G401 (cell line): ENCODE measurements around the gene CACNB1. TPM values are rescaled to one million over a fixed set of nuclear protein-coding genes. Genes with fewer than 3 reads are reported as not detected.
"Not testable (repeated sequence)": the region's sequence is repeated elsewhere in the genome, so short reads cannot be mapped to it uniquely, and the experiment has no call there.

ENCODE experiments used
- DNase-seq: peaks from one replicate; pipeline ENCODE4 v3.0.0-alpha.2; 2015; ENCODE audit warnings: low spot score
- in situ Hi-C: cut with HindIII; loops from 2 replicates; pipeline ENCODE4 v1.10.0; 2016; ENCODE audit warnings: low sequenced_read_pairs, mixed read lengths
- total RNA-seq: library from RNA; depleted of rRNA; stranded (reverse); fragments of >200 nt; shearing (Covaris generic); gene quantifications from 2 replicates; pipeline ENCODE4 v1.2.3, GENCODE V29; 2014

CACNB1 gene
- total RNA-seq, 1 experiment from 2014 or later, result 6.4 TPM

DNA sequence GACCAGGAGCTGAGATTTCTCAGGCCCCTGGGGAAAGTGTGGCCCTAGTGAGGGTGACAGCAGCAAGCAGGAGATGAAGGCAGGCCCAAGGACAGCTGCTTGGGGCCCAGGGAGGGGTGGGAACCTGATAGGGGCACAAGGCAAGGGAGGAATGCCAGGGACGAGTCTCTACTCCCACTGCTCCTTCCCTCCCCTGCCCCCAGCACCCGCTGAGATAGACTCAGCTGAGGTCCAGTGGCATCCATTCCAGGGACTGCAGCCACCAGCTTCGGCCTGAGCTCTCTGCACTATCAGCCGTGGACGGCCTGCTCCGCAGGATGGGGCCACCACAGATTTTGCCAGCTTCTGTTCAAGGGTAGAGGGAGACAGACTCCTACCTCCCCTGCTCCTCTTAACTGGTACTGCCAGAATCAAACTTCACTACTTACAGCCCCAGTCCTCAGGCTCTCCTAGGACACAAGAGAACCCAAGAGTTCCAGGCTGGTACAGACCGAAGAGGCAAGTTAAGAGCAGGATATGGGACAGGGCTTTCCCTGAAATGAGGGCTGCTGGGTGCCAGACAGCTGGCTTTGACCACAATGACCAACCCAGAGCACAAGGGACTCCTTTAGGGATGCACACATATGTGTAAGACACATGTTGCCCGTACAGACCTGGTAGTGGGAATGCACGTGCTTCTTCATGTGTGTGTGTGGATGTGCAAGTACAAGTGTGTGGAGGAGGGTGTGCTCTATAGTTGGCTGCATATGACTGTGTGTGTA lies 5.5 kb downstream of the CACNB1 start:
- in situ Hi-C loops, result loop anchor here (25.0 kb wide), 1 partner anchor 130 kb away; no protein-coding TSS in a partner anchor

DNA sequence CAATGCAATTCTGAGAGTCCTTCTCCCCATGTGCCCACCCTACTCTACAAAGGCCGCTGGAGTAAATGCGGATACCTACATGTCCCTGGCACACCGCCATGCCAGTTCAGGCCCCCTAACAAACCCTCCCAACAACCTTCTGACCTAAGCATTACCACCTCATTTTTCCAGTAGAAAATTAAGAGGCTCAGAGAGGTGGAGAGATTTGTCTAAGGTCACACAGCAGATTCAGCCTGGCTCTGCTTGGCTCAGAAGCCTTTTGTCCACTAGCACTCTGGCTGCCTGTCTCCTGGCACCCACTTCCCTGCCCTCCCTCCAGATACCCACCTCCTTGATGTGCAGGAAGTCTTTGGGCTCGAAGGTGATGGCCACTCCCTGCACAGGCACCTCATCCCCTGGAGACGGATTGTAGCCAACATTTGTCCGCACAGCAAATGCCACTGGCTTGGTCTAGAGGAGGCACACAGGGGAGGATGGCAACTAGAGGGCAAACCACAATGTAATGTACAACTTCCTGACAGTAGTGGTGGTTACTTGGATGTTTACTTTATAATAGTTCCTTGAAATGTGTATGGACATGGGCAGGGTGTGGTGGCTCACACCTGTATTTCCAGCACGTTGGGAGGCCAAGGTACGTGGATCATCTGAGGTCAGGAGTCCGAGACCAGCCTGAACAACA lies 10.2 kb downstream of the CACNB1 start:
- DNase-seq, result no peak
- in situ Hi-C loops, result loop anchor here (25.0 kb wide), 1 partner anchor 125 kb away; no protein-coding TSS in a partner anchor

More for the DNA sequence above, 5.5 kb downstream of the CACNB1 start:
- DNase-seq, result no peak

DNA sequence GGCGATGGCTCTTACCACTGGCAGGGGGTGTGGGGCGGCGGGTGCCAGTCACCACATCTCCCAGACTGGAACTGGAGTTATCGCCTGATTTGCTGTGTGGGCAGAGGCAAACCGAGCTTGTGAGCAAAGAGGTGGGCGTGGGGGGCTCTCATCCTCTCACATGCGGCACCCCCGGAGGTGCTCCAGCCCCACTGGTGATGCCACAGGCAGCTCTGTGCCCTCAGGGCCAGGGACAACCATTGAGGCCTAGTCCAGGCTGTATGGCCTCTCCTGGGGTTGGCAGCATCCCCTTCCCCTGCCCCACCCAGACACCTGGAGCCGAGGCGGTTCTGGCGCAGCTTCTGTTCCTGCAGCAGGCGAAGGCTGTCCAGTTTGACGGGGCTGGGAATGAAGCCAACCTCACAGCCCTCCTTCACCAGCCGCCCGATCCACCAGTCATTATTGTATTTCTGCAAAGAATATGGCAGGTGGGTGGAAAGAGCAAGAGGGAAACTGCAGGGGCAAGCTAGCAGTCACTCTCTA lies 10.9 kb downstream of the CACNB1 start:
- in situ Hi-C loops, result loop anchor here (25.0 kb wide), 1 partner anchor 124 kb away; no protein-coding TSS in a partner anchor
- no peak for DNase-seq

DNA sequence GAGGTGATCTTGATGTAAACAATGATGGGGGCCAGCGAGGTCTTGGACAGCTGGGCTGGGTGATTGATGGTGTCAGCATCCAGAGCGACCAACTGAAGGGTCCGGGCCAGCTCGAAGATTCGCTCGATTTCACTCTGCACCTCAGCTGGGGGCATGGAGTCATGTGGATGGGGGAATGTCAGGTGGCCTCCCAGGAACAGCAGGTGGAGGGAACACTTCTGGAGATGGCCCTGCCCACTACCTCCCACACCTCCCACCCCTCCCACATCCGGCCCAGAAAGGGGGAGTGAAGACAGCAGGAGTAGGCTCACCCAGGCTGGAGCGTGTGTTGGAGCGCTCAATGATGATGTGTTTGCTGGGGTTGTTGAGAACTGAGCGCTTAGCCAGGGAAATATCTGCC lies 13.7 kb downstream of the CACNB1 start:
- DNase-seq, result no peak
- in situ Hi-C loops, result loop anchor here (25.0 kb wide), 1 partner anchor 121 kb away; no protein-coding TSS in a partner anchor

DNA sequence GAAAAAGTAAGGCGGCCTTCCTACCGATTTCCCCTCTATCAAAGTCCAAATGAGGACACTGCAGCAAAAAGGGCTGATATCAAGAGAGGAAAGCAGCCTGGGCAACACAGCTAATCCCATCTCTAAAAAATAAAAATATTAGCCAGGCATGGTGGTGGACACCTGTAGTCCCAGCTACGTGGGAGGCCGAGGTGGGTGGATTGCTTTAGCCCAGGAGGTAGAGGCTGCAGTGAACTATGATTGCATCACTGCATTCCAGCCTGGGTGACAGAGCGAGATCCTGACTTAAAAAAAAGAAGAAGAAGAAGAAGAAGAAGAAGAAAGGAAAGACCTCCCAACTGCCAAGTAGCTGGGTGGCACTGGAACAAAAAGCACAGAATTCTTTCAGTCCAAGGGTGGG lies 14.4 kb downstream of the CACNB1 start:
- DNase-seq, result no peak
- in situ Hi-C loops, result loop anchor here (25.0 kb wide), 1 partner anchor 121 kb away; no protein-coding TSS in a partner anchor

DNA sequence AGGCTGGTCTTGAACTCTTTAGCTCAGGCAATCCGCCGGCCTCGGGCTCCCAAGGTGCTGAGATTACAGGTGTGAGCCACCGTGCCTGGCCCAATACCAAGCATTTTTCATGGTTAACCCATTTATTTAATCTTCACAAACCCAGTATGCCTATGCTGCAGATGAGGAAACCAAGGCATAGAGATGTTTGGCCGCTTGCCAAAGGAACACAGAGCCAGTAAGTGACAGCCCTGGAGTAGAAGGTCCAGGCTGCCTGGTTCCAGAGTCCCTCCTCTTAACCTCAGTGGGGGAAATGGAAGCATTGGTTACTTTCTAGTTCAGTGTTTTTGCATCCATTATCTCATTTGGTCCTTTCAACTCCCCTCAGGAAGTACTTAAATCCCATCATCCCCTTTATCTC lies 16.2 kb downstream of the CACNB1 start:
- in situ Hi-C loops, result loop anchor here (25.0 kb wide), 1 partner anchor 119 kb away; no protein-coding TSS in a partner anchor
- no peak for DNase-seq

DNA sequence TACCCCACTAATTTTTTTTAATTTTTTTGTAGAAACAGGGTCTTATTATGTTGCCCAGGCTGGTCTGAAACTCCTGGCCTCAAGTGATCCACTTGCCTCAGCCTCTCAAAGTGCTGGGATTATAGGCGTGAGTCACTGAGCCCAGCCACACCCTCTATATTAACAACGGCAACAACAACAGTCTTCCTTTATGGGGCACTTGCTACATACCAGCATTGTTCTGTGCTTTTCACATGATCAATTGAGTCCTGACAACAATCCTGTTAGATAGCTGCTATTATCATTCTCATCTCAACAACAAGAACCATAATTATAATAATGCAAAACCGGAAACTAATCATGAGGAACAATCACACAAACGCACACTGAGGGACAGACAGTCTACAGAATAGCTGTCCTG lies 18.9 kb downstream of the CACNB1 start:
- in situ Hi-C loops, result loop anchor here (25.0 kb wide), 1 partner anchor 116 kb away; no protein-coding TSS in a partner anchor
- DNase-seq, result no peak

DNA sequence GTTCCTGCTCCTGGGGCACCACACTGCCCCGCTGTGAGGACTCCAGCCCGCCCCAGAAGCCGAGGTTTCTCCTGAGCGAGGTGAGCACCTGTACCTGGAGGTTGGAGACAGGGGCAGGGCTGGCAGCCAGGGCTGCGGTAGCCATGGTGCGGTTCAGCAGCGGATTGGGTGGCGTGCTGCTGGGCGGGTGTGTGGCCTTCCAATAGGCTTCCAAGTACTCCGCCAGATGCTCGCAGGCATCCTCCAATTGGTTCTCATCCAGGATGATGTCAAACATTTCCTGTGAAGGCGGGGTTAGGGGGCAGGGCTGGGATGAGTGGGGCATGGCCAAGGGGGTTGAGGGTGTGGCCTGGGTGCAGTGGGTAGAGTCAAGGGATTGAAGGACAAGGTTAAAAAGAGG lies 20.2 kb downstream of the CACNB1 start:
- in situ Hi-C loops, result loop anchor here (25.0 kb wide), 1 partner anchor 115 kb away; no protein-coding TSS in a partner anchor
- peak; percentile 33 for DNase-seq

DNA sequence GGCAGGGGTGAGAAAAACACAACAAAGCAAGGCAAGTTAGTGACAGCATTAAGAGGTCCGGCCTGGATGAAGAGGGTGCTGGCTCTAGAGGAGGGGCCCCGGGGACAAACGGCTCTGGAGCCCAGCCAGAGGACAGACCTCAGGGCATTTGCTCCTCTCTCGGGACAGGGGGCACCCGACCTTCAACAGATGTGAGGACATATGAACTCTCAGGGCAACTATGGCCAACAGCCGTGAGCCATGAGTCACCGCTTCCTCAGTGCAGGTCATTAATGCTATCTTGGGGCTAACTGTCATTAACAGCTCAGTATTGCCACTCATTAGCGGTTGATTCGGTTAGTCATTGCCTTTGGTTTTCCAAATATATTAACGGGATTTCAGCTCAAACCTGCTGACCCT lies 21.8 kb downstream of the CACNB1 start:
- in situ Hi-C loops, result loop anchor here (25.0 kb wide), 1 partner anchor 113 kb away; no protein-coding TSS in a partner anchor
- no peak for DNase-seq

DNA sequence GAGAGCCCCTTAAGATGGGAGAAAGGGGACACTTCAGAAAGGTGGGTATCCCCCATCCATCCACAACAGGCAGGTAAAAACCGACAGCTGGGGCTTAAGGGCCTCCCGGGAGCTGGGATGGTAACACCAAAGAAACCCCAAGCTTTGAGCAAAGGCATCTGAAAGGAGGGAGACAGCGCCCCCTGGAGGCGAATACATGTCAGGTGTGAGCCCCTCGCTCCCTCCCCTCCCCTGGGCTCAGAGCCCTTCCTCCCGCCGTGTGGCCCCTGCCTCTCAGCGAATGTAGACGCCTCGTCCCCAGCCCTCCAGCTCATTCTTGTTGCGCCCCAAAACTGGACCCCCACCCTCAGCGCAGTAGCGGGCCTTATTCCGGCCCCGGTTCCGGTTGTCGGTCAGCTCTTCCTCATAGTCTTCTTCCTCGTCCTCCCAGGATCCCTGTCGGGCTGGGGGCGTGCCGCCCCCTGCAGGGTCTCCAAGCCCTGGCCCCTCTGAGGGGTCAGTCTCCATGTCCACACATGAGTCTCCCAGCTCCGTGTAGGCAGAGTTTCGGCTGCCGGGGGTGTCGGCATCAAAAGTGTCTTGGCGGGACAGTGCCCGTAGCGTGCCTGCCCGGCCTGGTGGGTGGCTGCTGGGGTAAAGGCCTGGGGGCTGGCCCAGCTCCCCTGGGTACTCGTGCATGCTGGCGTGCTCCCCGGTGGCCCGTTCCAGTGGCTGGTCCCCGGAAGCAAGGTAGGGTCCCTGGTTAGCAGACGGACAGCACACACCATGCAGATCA lies 22.4 kb downstream of the CACNB1 start:
- DNase-seq, result peak; percentile 73
- in situ Hi-C loops, result loop anchor here (25.0 kb wide), 1 partner anchor 113 kb away; no protein-coding TSS in a partner anchor

DNA sequence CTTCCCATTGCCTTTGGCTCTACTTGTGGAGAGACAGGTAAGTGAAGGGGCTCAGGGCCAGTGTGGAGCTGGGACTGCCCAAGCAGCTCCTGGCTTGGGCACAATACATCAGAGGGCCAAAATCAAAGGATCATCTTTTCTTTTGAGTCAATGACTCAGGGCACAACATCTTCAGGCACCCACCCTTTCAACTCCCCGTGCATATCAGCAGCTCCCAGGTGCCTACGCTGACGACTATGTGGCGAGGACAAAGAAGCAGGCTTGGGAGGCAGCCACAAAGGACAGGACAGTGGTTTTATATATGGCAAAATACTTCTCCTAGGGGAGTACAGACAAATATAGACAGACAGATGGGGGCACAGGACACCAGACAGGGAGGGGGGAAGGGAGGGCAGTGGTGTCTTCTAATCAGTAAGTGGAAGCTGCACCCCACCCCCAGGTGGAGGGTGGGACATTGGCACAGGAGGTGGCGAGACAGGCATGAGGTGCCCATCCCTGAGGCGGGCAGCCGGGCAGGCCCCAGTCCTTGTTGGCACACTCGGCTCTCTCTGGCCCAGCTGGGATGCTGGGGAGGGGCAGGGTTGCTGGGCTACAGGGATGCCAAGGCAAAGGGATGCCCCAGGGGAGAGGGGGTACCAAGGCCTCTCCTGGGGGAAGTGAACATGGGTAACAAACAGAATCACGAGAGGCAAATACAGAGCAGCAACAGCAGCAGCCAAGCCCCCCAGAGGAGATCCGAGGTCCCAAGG lies 23.8 kb downstream of the CACNB1 start:
- in situ Hi-C loops, result no loop called here
- DNase-seq, result no peak

DNA sequence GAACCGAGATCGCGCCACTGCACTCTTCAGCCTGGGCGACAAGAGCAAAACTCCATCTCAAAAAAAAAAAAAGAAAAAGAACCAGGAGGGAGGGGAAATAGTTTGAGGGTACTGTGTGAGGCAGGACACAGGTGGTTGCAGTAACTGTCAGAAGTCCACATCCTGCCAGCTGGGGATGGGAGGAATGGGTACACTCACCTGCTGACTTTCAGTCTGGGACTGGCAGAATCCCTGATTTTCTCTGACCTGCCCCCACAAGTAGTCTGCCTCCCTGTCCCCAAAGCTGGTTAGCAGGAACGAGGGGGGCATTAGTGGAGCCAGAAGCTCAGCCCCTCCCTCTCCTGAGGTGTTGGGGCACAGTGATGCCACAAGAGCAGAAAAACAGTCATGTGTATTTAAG lies 24.4 kb downstream of the CACNB1 start:
- in situ Hi-C loops, result no loop called here

DNA sequence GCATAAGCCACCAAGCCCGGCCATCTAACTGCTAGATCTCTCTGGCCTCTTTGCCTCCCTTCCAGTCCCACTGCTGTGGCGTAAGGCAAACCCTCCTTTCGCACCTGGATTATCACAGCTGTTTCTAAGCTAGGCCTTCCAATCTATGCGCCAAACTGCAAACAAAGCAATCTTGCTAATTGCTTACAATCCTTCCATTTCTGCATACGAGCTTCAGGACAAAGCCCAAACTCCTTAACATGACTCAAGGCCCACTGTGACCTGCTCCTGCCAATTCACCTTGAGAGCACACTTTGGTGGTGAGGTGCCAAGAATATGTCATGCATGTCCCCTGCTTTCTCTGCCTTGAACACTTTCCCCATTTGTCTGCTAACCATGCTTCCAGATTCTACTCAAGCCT lies 25.5 kb downstream of the CACNB1 start:
- no peak for DNase-seq

More for the DNA sequence above, 24.4 kb downstream of the CACNB1 start:
- DNase-seq, result no peak

DNA sequence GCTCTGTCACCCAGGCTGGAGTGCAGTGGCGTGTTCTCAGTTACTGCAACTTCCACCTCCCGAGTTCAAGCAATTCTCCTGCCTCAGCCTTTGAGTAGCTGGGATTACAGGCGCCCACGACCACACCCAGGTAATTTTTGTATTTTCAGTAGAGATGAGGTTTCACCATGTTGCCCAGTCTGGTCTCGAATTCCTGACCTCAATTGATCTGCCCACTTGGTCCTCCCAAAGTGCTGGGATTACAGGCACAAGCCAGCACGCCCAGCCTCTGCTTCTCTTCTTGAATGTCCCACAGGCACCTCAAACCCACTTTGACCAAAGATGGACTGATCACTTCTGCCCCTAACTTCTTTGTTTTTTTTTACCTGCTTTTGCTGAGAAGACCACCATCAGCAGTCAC lies 26.9 kb downstream of the CACNB1 start:
- in situ Hi-C loops, result no loop called here
- DNase-seq, result no peak

More for the DNA sequence above, 25.5 kb downstream of the CACNB1 start:
- in situ Hi-C loops, result no loop called here

DNA sequence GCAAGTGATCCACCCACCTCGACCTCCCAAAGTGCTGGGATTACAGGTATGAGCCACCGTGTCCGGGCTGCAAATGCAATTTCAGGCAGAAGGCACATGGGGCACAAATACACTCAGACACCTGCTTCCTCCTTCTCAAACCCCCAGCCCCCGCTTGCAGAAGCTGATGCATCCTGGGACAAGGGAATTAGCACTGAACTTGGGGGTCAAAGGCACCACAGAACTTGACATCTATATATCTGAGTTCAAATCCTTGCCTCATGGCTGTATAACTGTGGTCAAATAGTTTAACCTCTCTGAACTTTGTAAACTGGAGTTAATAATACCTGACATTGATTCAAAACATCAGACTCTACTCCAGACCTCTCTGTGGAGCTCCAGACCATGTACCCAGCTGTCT lies 27.4 kb downstream of the CACNB1 start:
- no peak for DNase-seq
- in situ Hi-C loops, result no loop called here

DNA sequence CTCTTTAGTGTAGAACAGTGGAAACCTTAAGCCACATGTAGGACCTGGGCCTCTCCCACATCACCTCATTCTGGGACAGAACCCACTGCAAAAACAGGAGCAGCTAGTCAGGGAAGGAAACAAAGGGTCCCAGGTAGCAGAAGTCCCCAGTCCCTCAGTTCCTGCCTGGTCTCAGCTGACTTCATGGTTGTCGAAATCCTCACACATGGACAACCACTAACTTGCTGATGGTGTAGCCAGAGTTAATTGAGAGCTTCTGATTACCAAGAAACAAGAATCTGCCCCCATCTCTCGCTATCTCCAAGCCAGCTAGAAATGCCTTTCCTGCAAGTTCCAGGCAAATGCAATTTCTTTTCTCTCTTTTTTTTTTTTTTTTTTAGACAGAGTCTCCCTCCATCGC lies 28.0 kb downstream of the CACNB1 start:
- in situ Hi-C loops, result no loop called here

DNA sequence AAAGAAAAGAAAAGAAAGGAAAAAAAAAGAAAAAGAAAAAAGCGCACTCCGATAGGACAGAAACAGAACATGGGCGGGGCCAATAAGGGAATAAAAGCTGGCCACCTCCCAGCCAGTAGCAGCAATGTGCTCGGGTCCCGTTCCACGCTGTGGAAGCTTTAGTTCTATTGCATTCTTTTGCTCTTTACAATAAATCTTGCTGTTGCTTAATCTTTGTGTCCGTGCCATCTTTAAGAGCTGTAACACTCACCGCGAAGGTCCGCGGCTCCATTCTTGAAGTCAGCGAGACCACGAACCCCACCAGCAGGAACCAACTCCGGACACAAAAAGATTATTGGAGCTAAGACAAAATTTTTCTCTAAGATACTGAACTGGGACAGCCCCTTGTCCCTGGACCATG lies 28.4 kb downstream of the CACNB1 start:
- no peak for DNase-seq
- in situ Hi-C loops, result no loop called here

More for the DNA sequence above, 28.0 kb downstream of the CACNB1 start:
- DNase-seq, result no peak

DNA sequence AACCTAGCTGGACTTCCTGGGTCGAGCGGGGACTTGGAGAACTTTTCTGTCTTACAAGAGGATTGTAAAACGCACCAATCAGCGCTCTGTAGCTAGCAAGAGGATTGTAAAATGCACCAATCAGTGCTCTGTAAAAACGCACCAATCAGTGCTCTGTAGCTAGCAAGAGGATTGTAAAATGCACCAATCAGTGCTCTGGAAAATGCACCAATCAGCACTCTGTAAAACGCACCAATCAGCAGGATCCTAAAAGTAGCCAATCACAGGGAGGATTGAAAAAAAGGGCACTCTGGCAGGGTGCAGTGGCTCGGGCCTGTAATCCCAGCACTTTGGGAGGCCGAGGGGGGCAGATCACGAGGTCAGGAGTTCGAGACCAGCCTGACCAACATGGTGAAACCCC lies 29.0 kb downstream of the CACNB1 start:
- in situ Hi-C loops, DNase-seq: not testable (repeated sequence)
